Karpas-422 (cell line): ENCODE measurements around the gene WSB2. TPM values are rescaled to one million over a fixed set of nuclear protein-coding genes. Genes with fewer than 3 reads are reported as not detected.

ENCODE experiments used
- DNase-seq: peaks from one replicate; pipeline ENCODE4 v3.0.0-alpha.2; 2015
- H2AFZ ChIP-seq: fragments of 200-600 bp; sonication (generic); 2 replicates; pipeline ENCODE4 v1.6.1; 2014; ENCODE audit warnings: antibody characterized with exemption, low read length, mixed read lengths
- H3K27ac ChIP-seq: fragments of 200-600 bp; sonication (generic); 2 replicates; pipeline ENCODE4 v1.5.1; 2014; ENCODE audit warnings: mild to moderate bottlenecking, low read length, moderate library complexity
- H3K27me3 ChIP-seq: fragments of 200-600 bp; sonication (generic); 2 replicates; pipeline ENCODE4 v1.6.1; 2014; ENCODE audit warnings: low read length, mixed read lengths
- H3K36me3 ChIP-seq: fragments of 200-600 bp; sonication (generic); 2 replicates; pipeline ENCODE4 v1.6.1; 2014; ENCODE audit warnings: low read length, mixed read lengths; ENCODE audit not compliant: insufficient read depth
- H3K4me1 ChIP-seq: fragments of 200-600 bp; sonication (generic); 2 replicates; pipeline ENCODE4 v1.6.1; 2014; ENCODE audit warnings: mild to moderate bottlenecking, low read length, mixed read lengths
- H3K4me2 ChIP-seq: fragments of 200-600 bp; sonication (generic); 2 replicates; pipeline ENCODE4 v1.6.1; 2014; ENCODE audit warnings: low read length, low read depth, mild to moderate bottlenecking; ENCODE audit not compliant: poor library complexity, severe bottlenecking
- H3K4me3 ChIP-seq: fragments of 200-600 bp; sonication (generic); 2 replicates; pipeline ENCODE4 v1.5.1; 2014; ENCODE audit warnings: mild to moderate bottlenecking, antibody characterized with exemption, low read length, mixed read lengths
- H3K79me2 ChIP-seq: fragments of 200-600 bp; sonication (generic); 2 replicates; pipeline ENCODE4 v1.6.1; 2014; ENCODE audit warnings: mild to moderate bottlenecking, low read length, mixed read lengths
- H3K9ac ChIP-seq: fragments of 200-600 bp; sonication (generic); 2 replicates; pipeline ENCODE4 v1.6.0; 2014; ENCODE audit warnings: low read length
- H3K9me2 ChIP-seq: fragments of 200-600 bp; sonication (generic), shearing (Covaris generic); replicated peaks from 2 replicates; pipeline ENCODE4 v1.6.0; 2014; ENCODE audit warnings: mild to moderate bottlenecking, low read length, moderate library complexity; ENCODE audit not compliant: insufficient read depth
- H3K9me3 ChIP-seq: fragments of 300-700, 200-600 bp; sonication (generic); 2 replicates; pipeline ENCODE4 v1.6.1; 2014; ENCODE audit warnings: low read length, mixed read lengths
- H4K20me1 ChIP-seq: fragments of 200-600 bp; sonication (generic); 2 replicates; pipeline ENCODE4 v1.6.1; 2014; ENCODE audit warnings: mild to moderate bottlenecking, antibody characterized with exemption, low read length, low read depth; ENCODE audit not compliant: insufficient read depth
- total RNA-seq: library from RNA; depleted of rRNA; stranded (reverse); fragments of >200 nt; shearing (Covaris generic); gene quantifications from 2 replicates; pipeline ENCODE4 v1.2.3, GENCODE V29; 2014; ENCODE audit warnings: low replicate concordance; rRNA removed

The WSB2 gene
- total RNA-seq = 28.8 and 49.1 TPM in 2 replicates

- Histone ChIP-seq H3K79me2 (no peaks in the 10 kb centered on the region; the same call in 1 of the 2 replicates), H2AFZ (peak within 1 kb of the TSS; percentile 89), H3K27me3 (0 out of 2 replicates have a peak, but pooled peaks cover 5% of the 10 kb centered on the region), H3K4me3 (peak within 1 kb of the TSS; percentile 86), H3K9me3 (no peaks in the 10 kb centered on the region), H3K4me2 (peak within 1 kb of the TSS; percentile 95), H3K36me3 (no peaks in the 10 kb centered on the region), H4K20me1 (no peaks in the 10 kb centered on the region; the same call in 1 of the 2 replicates), H3K27ac (no peak within 1 kb of the TSS), H3K4me1 (peaks cover 42% of the 10 kb centered on the region), H3K9me2 (no peaks in the 10 kb centered on the region), H3K9ac (peak within 1 kb of the TSS; percentile 82)
- DNase-seq = peak; percentile 66
Measured at GRCh38 chr12:118061011-118061872, at the start of gene WSB2. Gene WSB2, minus strand, starts transcription at chr12:118061179. Its CDS starts 131 bp downstream, at chr12:118061048.

GRCh38 chr12:118109088-118109487 is 48.1 kb upstream of the WSB2 start:
- H3K4me2 ChIP-seq = no peak overlapping the region
- H3K4me1 ChIP-seq = peaks cover 4% of the 10 kb centered on the region
- no peak overlapping the region for H2AFZ ChIP-seq
- H3K27me3 ChIP-seq = no peaks in the 10 kb centered on the region
- H3K9ac ChIP-seq = no peak overlapping the region
- H3K9me3 ChIP-seq = no peaks in the 10 kb centered on the region
- H4K20me1 ChIP-seq = no peaks in the 10 kb centered on the region
- DNase-seq = no peak
- H3K27ac ChIP-seq = no peak overlapping the region
- H3K36me3 ChIP-seq = no peaks in the 10 kb centered on the region
- no peaks in the 10 kb centered on the region for H3K79me2 ChIP-seq
- H3K9me2 ChIP-seq = no peaks in the 10 kb centered on the region
- no peak overlapping the region for H3K4me3 ChIP-seq

GRCh38 chr12:118107694-118108093 is 46.7 kb upstream of the WSB2 start:
- Histone ChIP-seq H3K9me3 (no peaks in the 10 kb centered on the region), H3K36me3 (no peaks in the 10 kb centered on the region), H3K9ac (no peak overlapping the region), H3K9me2 (no peaks in the 10 kb centered on the region), H2AFZ (no peak overlapping the region), H3K27me3 (no peaks in the 10 kb centered on the region), H3K27ac (no peak overlapping the region), H3K4me2 (no peak overlapping the region), H3K4me3 (no peak overlapping the region), H3K79me2 (no peaks in the 10 kb centered on the region), H4K20me1 (no peaks in the 10 kb centered on the region), H3K4me1 (peaks cover 18% of the 10 kb centered on the region)
- no peak for DNase-seq

- Histone ChIP-seq H2AFZ (no peak overlapping the region), H3K27ac (no peak overlapping the region), H3K27me3 (no peaks in the 10 kb centered on the region), H3K36me3 (no peaks in the 10 kb centered on the region), H3K9me3 (no peaks in the 10 kb centered on the region), H4K20me1 (no peaks in the 10 kb centered on the region), H3K4me3 (no peak overlapping the region), H3K9me2 (no peaks in the 10 kb centered on the region), H3K4me1 (peaks cover 20% of the 10 kb centered on the region), H3K9ac (no peak overlapping the region), H3K79me2 (no peaks in the 10 kb centered on the region), H3K4me2 (no peak overlapping the region)
- no peak for DNase-seq
Measured at GRCh38 chr12:118107011-118107410, 46.0 kb upstream of the WSB2 start.

GRCh38 chr12:118103601-118104382 is 42.8 kb upstream of the WSB2 start, which contains the start of gene VSIG10:
Gene VSIG10, minus strand, starts transcription at chr12:118104011. Its CDS starts 340 bp downstream, at chr12:118103671.
- Histone ChIP-seq H3K4me3 (peak within 1 kb of the TSS; percentile 85), H3K9me3 (no peaks in the 10 kb centered on the region), H3K9me2 (no peaks in the 10 kb centered on the region), H3K27me3 (no peaks in the 10 kb centered on the region), H4K20me1 (no peaks in the 10 kb centered on the region), H3K27ac (no peak within 1 kb of the TSS), H3K9ac (peak within 1 kb of the TSS; percentile 75), H3K36me3 (no peaks in the 10 kb centered on the region), H3K79me2 (no peaks in the 10 kb centered on the region), H2AFZ (peak within 1 kb of the TSS; percentile 91), H3K4me1 (peaks cover 28% of the 10 kb centered on the region), H3K4me2 (peak within 1 kb of the TSS; percentile 96)
- DNase-seq = peak; percentile 54

GRCh38 chr12:118103201-118103600 is 42.2 kb upstream of the WSB2 start:
- peak overlapping the region; percentile 96 for H3K4me2 ChIP-seq
- no peaks in the 10 kb centered on the region for H3K79me2 ChIP-seq
- H3K4me1 ChIP-seq = peaks cover 28% of the 10 kb centered on the region
- no peaks in the 10 kb centered on the region for H3K36me3 ChIP-seq
- no peaks in the 10 kb centered on the region for H4K20me1 ChIP-seq
- DNase-seq = peak; percentile 64
- no peaks in the 10 kb centered on the region for H3K9me3 ChIP-seq
- peak overlapping the region; percentile 85 for H3K4me3 ChIP-seq
- no peaks in the 10 kb centered on the region for H3K27me3 ChIP-seq
- H3K9me2 ChIP-seq = no peaks in the 10 kb centered on the region
- H2AFZ ChIP-seq = peak overlapping the region; percentile 91; the same call in 1 of the 2 replicates
- H3K9ac ChIP-seq = peak overlapping the region; percentile 75
- no peak overlapping the region for H3K27ac ChIP-seq

- H3K4me3 ChIP-seq = peak overlapping the region; percentile 85
- H3K27me3 ChIP-seq = no peaks in the 10 kb centered on the region
Measured at GRCh38 chr12:118102609-118103008, 41.6 kb upstream of the WSB2 start.

GRCh38 chr12:118102070-118102469 is 41.1 kb upstream of the WSB2 start:
- no peaks in the 10 kb centered on the region for H3K9me2 ChIP-seq
- H3K9me3 ChIP-seq = no peaks in the 10 kb centered on the region
- no peak overlapping the region for H3K9ac ChIP-seq
- H3K27me3 ChIP-seq = no peaks in the 10 kb centered on the region
- H3K36me3 ChIP-seq = no peaks in the 10 kb centered on the region
- peaks cover 28% of the 10 kb centered on the region for H3K4me1 ChIP-seq
- no peaks in the 10 kb centered on the region for H3K79me2 ChIP-seq
- no peak overlapping the region for H3K4me3 ChIP-seq
- H3K27ac ChIP-seq = no peak overlapping the region
- H3K4me2 ChIP-seq = no peak overlapping the region
- H2AFZ ChIP-seq = no peak overlapping the region
- no peaks in the 10 kb centered on the region for H4K20me1 ChIP-seq
- no peak for DNase-seq

More at GRCh38 chr12:118102609-118103008, 41.6 kb upstream of the WSB2 start:
- no peaks in the 10 kb centered on the region for H4K20me1 ChIP-seq
- no peaks in the 10 kb centered on the region for H3K9me3 ChIP-seq
- H3K27ac ChIP-seq = no peak overlapping the region
- H3K4me1 ChIP-seq = peaks cover 28% of the 10 kb centered on the region
- H3K79me2 ChIP-seq = no peaks in the 10 kb centered on the region
- H3K4me2 ChIP-seq = peak overlapping the region; percentile 96
- no peak overlapping the region for H2AFZ ChIP-seq
- no peak for DNase-seq
- H3K9ac ChIP-seq = no peak overlapping the region
- no peaks in the 10 kb centered on the region for H3K9me2 ChIP-seq
- no peaks in the 10 kb centered on the region for H3K36me3 ChIP-seq
